T-helper 1 cell (primary cell): Measurements from ENCODE around the gene HLA-DQB1.
"Not testable (repeated sequence)": the region's sequence is repeated elsewhere in the genome, so short reads cannot be mapped to it uniquely, and the experiment has no call there.

ENCODE experiments used
- DNase-seq, 5 donors: peaks; one replicate each; pipeline ENCODE4 v3.0.0-alpha.2; 2012 to 2020
- total RNA-seq, 4 donors: gene quantifications; one replicate each; lab custom pipeline; 2026; lab: John Stamatoyannopoulos, UW

The HLA-DQB1 gene
- total RNA-seq, result 21.3 to 89.3 (median 34.8) reads per million in 4 donors

DNA sequence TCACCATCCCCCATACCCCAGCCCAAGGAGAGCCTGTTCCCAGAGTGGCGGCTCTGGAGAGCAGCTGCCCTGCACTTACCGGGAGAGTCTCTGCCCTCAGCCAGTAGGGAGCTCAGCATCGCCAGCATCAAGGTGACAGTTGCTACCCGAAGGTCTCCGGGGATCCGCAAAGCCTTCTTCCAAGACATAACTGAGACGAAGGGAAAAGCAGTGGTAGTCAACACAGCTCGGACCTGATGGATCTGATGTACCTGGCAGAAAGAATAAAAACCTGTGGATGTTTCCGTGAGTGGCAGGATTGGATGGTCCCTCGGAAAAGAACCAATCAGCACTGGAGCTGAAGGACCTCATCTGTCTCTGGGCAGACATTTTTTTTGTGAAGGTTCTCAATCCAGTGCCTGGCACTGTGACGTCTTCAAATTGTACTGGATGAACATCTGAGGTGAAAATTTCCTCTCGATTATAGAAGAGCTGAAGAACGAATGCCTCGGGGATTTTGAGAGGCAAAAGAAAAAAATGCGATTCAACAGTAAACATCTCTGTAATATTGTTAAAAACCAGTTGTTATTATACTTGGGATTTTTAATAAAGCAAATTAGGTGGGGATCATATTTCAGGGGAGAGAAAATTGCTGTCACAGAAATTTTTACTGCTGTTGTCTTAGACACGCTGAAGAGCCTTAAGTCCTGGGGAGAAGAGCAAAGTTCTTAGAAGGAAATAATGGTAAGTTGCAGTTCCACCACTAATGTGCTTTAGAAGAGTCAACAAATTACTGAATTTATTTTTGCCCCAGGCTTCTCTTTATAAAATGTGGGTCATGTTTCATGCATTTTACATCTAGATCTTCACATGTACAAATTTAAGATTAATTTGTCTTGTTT is at the start of gene HLA-DQB1:
HLA-DQB1 (minus strand) TSS at position 238 of the 881 bp plus-strand sequence; CDS start at position 188, 50 bp downstream.
- peak in 3 of 5 donors; percentile 52 to 73 (median 54) for DNase-seq

DNA sequence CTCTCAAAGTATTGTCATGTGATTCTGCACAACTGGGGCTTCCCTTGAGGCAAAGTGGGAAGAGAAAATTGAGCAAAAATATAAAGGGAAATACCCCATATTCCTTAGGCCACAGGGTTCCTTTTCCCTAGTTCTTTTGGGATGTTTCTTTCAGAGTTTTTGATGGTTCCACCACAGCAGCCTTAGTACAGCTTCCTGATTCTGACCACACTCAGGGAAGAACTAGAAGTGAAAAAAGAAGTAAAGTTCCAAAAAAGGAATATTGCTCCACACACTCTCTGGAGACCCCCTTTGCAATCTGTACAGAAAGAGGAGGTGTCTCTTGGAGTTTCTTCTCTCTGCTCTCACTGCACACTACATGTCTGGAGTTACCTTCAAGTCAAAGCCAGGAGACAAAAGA is 46.8 kb upstream of the HLA-DQB1 start:
- no peak for DNase-seq

DNA sequence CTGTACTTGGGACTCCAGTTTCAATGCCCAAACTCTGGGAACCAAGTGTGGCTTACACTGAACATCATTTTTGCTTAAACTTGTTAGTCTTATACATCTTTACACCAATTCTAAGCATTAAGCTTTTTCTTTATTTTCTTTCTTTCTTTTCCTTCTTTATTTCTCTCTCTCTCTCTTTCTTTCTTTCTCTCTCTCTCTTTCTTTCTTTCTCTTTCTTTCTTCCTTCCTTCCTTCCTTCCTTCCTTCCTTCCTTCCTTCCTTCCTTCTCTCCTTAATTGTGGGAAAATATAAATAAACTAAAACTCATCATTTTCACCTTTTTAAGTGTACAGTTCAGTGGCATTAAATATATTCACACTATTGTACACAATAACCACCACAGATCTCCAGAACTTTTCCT is 43.2 kb upstream of the HLA-DQB1 start:
- DNase-seq, result no peak

DNA sequence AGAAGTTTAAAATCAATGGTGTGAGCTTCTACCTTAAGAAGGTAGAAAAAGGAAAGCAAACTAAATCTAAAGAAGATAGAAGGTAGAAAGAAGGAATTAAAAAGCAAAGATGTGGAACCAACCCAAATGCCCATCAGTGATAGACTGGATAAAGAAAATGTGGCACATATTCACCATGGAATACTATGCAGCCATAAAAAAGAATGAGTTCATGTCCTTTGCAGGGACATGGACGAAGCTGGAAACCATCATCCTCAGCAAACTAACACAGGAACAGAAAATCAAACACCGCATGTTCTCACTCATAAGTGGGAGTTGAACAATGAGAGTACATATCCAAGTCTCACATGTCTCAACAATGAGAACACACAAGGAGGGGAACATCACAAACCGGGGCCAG is 38.7 kb upstream of the HLA-DQB1 start:
- DNase-seq, result not testable (repeated sequence)

DNA sequence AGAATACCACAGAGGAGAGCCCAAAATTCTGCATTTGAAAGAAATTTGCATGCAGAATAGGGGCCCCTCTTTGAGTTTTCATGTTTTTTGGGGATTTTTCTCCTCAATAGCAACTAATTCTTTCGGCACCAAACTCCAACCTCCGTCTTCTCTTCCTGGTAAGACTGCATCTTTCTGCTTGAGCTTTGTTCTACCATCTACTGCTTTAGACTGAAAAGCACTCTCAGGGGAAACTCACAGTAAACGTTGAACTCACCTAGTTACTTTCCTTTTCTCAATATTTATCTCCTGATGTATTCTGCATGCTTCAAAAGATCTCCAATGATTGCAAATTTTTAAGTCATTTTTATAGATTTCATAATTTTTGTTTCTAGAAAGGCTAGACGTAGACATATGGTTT is 36.9 kb upstream of the HLA-DQB1 start:
- no peak for DNase-seq

DNA sequence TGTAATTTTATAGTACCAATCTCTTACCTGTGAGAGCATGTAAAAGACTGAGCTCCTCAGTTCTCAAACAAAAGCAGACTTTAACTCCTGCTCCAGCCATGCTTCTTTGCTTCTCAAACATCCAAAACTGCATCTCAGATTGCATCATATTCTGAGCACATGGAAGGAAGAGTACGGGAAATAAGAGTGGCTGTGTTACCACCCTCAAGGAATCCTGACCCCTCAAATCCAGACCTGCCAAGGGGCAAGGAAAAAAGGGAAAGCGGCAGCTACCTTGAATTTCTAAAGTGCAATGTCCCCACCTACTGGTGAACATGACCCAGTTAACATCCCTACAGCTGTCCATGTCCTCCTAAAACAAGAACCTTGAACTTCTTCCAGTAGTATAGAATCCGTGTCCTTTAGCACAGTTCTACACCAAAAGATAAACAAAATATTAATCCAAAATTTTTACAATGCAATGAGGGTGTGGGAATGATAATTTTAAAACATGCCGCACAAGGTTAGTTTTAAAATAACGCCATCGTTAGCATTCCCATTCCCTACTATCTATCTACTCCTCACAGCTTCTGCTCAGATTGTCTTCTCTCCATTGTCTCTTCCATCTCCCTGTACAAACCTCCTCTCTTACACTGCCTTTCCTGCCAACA is 34.1 kb upstream of the HLA-DQB1 start:
- DNase-seq, result peak in 3 of 5 donors; percentile 4 to 49 (median 15)

DNA sequence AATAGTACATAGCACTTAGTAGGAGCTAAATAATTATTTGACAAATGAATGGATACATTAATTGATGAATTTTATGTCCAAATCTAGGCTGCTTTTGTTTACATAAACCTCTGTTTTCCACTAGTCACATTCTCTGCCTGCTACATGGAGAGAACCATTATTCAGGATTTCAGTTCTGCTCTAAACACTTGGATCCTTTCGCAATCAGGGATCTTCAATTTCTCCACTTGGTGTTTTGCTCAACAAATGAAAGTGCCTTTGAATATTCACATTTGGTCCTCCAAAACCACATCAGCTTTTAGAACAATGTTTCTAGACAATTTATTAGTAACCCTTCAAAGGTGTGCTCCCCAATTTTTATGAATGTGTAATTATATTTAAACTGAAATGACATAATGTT is 30.6 kb upstream of the HLA-DQB1 start:
- no peak for DNase-seq

DNA sequence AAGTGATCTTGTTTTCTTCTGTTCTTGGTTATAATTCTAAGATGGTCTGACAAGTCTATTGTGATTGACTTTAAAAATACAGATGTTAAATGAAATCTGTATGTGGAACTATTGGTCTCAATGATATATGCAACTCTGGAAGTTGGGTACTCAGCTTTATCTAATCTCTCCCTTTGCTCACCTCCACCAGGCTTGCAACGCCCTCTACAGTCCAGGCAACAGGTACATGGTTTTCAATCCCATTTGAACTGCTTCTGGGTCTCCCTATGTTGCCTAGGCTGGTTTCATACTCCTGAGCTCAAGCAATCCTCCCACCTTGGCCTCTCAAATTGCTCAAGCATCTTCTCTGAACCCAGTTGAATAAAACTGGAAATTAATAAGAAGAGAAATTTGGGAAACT is 25.6 kb upstream of the HLA-DQB1 start:
- peak; percentile 23 to 58 (median 38) for DNase-seq

DNA sequence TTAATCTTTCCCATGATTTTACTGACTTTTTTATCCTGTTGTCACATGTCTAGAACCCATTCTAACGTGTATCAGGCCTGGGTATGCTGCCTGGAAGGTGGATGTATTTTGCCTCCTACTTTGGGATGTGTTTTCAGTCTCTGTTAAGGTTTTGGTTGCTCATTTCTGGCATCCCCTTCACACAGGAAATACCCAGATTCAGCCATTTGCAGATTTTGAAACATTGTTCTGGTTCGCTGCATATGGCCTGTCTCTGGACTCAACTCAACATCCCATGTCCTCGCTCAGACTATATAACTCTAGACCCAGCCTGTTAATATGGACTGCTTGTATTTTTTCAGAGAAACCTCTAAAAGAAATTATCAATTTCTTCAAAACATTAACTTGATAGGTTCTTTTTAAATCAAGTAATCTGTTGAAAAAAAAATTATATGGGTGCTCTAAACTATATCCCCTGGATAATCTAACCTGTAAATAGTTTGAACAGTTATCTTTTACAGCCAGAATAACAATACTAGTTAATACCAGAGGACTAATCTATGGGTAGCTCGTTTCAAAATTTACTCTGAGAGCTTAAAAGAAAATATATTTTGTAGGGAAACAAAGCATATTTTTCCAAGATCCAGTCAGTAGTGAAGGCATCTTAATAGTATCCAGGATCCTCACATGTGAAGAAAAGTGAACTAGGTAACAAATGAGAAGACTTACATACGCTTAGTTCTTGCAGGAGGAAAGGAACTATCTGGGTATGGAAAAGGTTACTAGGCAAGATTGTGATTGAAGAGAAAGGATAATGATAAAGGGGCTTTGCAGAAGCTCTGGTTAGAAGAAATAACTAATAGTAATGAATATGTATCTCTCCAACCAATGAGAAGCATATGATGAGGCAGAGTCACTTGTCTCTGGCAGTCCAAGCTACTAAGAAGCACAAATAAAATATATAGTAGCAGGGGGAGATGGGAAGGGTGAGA is 23.4 kb upstream of the HLA-DQB1 start:
- peak in 1 of 5 donors; percentile 66 for DNase-seq

DNA sequence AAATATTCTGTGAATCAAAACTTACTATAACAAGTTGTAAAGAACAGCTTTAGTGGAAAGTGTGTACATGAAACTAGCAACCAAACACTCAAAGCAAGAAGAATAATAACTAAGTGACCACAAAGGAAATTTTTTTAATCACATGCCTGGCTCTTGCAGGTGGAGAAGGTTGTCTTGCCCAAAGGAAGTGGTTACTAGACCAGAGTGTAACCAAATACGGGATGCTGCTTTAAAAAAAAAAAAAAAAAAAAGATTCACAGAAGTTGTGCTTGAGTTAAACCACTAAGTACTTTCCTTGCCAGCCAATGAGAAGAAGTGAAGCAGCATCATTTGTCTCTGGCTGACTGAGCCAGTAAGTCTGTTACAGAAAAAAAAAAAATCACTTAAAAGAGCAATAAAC is 19.1 kb upstream of the HLA-DQB1 start:
- peak in 4 of 5 donors; percentile 13 to 89 (median 30) for DNase-seq

DNA sequence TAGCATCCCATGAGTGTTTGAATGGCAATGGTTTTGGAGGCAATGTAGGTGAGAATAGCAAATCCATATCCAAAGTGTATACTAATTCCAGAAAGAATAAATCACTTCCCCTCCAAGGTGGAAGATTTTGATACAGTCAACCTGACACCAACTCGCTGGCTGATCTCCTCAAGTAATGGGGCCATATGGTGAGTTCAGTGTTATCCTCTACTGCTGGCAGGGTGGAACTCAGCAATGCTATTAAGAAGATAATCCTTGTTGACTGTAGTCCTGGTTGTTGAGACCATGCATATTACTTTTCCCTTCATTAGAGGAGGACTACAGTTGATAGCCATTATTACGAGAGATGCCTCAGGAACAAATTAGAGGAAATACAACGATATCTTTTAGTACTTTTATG is 17.8 kb upstream of the HLA-DQB1 start:
- DNase-seq, result no peak

DNA sequence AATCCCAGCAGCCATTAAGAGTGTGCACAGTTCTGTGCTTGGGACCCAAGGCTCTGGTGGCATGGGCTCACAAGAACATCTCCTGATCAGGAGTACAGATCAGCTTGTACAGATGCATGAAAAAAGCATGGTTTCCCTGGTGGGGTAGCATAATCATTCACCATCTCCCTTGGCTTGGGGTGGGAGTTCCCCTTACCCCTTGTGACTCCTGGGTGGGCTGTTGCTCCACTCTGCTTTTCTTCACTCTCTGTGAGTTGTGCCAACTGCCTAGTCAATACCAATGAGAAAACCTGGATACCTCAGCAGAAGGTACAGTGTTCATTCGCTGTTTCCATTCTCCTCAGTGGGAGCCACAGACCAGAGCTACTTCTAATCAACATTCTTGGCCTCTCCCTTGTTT is 13.6 kb upstream of the HLA-DQB1 start:
- no peak for DNase-seq

DNA sequence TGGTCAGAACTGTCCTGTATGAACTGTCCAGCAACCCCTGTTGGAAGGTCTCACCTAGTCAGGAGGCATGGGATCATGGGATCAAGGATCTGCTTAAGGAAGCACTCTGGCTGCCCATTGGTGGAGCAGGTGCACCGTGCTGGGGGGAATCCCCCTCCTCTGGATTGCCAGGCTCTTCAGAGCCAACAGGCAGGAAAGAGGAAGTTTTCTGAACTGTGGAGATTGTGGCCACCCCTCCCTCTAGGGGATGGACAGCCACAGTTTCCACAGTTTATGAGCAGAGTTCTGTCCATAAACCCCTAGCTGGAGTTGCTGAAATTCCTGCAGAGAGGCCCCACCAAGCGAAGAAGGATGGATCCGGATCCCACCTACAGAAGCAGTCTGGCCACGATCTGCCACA is 13.0 kb upstream of the HLA-DQB1 start:
- DNase-seq, result no peak

DNA sequence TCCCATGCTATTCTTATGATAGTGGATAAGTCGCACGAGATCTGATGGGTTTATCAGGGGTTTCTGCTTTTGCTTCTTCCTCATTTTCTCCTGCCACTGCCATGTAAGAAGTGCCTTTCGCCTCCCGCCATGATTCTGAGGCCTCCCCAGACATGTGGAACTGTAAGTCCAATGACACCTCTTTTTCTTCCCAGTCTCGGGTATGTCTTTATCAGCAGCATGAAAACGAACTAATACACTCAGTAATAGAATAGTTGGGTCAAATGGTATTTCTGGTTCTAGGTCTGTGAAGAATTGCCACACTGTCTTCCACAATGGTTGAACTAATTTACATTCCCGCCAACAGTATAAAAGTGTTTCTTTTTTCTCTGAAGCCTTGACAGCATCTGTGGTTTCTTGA is 7.7 kb upstream of the HLA-DQB1 start:
- not testable (repeated sequence) for DNase-seq

DNA sequence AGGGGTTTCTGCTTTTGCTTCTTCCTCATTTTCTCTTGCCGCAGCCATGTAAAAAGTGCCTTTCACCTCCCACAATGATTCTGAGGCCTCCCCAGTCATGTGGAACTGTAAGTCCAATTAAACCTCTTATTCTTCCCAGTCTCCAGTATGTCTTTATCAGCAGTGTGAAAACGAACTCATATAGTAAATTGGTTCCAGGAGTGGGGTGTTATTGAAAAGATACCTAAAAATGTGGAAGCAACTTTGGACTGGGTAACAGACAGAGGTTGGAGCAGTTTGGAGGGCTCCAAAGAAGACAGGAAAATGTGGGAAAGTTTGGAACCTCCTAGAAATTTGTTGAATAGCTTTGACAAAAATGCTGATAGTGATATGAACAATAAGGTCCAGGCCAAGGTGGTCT is 5.5 kb upstream of the HLA-DQB1 start:
- DNase-seq, result not testable (repeated sequence)

DNA sequence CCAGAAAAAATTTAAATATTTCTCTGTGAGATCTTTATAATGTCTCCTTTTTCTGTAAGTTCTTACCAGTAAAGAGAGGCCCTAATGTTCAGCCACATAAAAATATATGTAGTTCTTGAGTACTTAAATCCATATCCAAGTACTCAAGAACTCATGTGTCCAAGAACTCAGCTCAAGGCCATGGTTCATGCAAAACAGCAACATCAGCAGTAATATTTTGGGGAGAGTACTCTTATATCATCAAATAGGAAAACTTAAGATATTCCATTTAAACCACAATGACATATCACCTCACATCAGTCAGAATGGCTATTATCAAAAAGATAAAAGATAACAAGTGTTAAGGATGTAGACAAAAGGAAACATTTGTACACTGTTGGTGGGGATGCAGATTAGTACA is 3.4 kb upstream of the HLA-DQB1 start:
- DNase-seq, result no peak

DNA sequence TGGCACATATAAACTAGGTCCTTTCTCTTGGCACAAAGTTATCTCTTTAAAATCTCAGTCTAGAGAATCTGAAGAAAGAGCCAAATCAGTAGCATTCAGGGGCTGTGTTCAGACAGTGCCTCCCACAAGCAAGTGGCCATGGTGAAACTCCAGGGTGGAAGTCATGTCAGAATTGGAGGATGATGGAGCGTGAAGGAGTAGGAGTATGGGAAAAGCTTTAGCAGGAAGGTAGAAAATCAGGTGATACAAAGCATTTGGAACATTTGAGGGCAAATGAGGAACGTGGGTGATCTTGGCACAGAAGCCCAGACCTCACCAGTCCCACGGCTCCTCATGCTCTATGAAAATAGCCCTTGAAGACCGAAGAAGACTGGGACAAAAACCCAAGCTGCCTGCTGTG is 2.8 kb upstream of the HLA-DQB1 start:
- DNase-seq, result no peak

DNA sequence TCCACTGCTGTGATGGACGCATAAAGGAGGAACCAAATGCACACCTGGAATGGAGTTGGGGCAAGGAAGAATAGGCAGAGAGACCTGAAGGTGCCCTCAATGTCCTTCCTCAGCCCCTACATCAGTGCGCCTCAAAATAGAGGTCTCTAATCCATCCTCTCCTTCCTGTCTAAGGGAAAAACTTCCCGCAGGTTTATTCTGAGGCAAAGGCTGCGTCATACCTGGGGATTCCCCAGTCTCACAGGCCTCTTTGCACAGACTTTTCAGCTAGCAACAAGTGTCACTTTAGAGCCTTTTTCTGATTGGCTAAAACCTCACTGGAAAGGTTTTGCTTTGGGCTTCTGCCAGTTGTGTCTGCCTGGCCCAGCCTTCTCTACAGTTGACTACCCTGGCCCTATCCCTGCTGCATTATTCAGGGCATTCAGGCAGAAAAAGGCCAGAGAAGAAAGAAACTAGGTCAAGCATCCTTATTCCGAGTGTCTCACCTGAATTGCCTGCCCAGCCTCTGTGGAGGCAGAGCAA is 1.8 kb upstream of the HLA-DQB1 start:
- peak in 4 of 5 donors; percentile 29 to 84 (median 50) for DNase-seq

DNA sequence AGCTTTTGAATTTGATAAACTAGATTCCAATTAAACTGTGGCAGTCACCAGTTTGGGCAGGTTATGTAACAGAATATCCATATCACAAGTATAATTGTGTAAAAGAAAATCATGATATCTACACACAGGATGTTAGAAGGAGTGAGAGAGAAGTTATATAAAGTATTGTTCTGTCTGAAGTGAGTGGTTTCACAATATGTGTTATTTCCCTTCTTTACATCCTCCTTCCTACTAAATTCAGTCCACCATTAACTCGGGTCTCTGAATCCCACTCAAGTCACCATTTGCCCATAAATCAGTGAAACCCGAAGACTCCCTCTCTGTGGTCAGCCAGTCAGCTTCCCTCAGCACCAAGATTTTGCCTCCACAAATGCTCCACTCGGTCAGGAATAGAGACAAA is 796 bp downstream of the HLA-DQB1 start:
- DNase-seq, result peak in 1 of 5 donors; percentile 15

DNA sequence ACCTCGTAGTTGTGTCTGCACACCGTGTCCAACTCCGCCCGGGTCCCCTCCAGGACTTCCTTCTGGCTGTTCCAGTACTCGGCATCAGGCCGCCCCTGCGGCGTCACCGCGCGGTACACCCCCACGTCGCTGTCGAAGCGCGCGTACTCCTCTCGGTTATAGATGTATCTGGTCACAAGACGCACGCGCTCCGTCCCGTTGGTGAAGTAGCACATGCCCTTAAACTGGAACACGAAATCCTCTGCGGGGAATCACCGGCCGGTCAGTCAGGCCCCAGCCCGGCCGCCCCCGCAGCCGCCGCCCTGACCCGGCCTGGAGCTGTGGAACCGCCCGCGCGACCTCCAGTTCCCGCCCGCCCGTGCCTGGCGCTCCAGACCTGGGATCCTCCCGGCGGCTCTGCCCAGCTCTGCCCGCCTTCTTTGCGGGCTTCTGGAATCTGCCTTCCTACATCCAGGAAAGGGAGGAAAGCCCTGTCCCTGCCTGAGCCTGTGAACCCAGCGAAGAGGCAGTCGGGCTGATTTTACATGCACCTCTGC is 1.6 kb downstream of the HLA-DQB1 start:
- DNase-seq, result peak in 3 of 5 donors; percentile 29 to 69 (median 32)

DNA sequence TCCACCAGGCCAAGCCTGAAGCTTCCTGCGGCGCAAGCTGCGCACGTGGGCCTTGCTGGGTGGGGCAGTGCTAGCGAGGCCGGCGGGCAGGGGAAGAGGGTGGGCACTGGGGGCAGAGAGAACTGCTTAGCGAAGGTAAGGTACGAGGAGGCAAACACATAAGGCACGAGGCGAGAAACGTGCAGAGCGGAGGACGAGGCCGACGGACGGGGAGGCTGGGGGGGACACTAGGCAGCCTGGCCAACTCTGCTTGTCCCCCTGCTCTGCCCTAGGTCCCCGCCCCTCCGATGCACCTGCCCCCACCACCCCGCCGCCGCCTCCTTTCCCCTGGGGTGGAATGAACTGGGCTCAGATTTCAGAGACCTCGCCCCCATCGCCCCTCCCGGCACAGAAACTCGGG is 2.1 kb downstream of the HLA-DQB1 start:
- DNase-seq, result no peak

DNA sequence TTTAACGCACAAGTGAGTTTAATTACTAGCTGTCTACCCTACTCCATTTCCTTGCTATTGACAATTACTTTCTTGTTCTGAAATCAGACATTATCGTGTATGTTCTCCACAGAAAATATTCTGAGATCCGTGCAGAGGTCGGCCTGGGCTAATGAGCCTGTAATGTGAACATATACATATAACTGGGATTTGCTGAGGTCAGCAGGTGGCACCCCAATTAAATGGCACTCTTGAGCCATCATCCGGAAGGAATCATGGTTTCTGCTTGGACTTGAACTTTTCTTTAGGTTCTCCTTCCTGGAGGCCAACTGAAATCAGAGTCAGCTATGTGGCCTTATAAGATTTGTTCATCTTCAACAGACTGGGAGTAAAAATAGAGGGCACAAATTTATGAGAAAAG is 3.6 kb downstream of the HLA-DQB1 start:
- DNase-seq, result no peak
